ENCODE results near the gene KCNMB3.
"Not testable (repeated sequence)": the region's sequence is repeated elsewhere in the genome, so short reads cannot be mapped to it uniquely, and the experiment has no call there.

DNA sequence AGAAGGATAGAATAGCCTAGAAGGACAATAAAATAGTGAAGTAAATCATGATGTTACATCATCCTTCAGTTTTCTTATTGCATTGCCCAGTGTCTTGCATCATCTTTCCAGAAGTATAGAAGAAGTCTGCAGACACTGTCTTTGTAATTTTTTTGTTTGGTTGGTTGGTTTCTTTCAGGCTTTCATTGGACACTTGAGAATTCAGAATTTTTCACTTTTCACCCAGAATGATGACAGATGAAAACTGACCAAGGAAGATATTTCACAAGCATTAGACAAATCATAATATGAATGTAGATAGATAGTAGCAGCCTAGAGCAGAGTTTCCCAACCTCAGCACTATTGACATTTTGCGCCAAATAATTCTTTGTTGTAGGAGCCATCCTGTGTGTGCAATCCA, 35.4 kb downstream of the KCNMB3 start:
- TF ChIP-seq, protein P1, sequence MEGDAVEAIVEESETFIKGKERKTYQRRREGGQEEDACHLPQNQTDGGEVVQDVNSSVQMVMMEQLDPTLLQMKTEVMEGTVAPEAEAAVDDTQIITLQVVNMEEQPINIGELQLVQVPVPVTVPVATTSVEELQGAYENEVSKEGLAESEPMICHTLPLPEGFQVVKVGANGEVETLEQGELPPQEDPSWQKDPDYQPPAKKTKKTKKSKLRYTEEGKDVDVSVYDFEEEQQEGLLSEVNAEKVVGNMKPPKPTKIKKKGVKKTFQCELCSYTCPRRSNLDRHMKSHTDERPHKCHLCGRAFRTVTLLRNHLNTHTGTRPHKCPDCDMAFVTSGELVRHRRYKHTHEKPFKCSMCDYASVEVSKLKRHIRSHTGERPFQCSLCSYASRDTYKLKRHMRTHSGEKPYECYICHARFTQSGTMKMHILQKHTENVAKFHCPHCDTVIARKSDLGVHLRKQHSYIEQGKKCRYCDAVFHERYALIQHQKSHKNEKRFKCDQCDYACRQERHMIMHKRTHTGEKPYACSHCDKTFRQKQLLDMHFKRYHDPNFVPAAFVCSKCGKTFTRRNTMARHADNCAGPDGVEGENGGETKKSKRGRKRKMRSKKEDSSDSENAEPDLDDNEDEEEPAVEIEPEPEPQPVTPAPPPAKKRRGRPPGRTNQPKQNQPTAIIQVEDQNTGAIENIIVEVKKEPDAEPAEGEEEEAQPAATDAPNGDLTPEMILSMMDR (IDR thresholded peaks at IDR 0.05; ENCODE audit: poor library complexity): not testable (repeated sequence)
- not testable (repeated sequence) for TF ChIP-seq EZH2phosphoT487 (IDR thresholded peaks at IDR 0.05; ENCODE audit: low read depth, severe bottlenecking, unreplicated experiment); EZH2 (IDR thresholded peaks at IDR 0.05; ENCODE audit: borderline replicate concordance)

All from hepatocyte (in vitro differentiated cells).